B cell (primary cell): ENCODE measurements around the gene EIF3I.

Experiments used
- EZH2 ChIP-seq: IDR thresholded peaks from 2 replicates; pipeline ENCODE4 v1.6.1; 2012; ENCODE audit warnings: borderline replicate concordance, low read depth, mild to moderate bottlenecking, moderate library complexity, low read length; ENCODE audit not compliant: insufficient read depth, poor library complexity, severe bottlenecking
- TF ChIP-seq, protein P1 (sequence below): fragments of 200-600 bp; IDR thresholded peaks from one replicate; pipeline ENCODE4 v1.8.0; 2022; ENCODE audit warnings: antibody characterized with exemption, mild to moderate bottlenecking

DNA sequence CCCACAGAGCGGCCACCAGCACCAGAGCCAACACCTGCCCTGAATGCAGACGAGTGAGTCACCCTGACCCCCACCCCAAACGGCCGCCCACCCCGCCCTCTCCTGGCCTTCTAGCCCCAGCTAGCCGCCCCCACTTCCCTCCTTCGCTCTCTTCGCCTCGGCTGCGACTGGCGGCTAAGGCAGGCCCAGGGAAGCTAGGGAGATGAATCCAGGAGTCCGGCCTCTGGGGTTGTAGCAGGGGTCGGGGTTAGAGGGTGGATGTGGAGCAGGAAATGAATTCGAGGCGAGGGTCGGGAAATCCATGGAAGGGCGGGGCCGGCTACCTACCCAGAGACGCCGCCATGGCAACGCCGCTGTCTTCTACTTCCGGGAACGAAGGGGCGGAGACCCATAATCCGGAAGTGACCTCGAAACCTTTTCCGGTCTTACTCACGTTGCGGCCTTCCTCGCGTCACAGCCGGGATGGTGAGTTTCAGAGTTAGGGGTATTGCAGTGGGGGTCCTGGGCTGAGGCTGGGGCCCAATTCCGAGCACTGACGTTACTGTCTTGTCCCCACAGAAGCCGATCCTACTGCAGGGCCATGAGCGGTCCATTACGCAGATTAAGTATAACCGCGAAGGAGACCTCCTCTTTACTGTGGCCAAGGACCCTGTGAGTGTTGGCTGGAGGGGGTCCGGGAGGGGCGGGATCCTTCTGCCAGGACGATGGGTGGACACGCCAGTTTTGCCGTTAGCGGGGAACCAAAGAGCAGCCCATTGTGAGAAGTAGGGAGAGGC is at the start of gene EIF3I, which contains the start of gene TMEM234:
- TF ChIP-seq, protein P1, sequence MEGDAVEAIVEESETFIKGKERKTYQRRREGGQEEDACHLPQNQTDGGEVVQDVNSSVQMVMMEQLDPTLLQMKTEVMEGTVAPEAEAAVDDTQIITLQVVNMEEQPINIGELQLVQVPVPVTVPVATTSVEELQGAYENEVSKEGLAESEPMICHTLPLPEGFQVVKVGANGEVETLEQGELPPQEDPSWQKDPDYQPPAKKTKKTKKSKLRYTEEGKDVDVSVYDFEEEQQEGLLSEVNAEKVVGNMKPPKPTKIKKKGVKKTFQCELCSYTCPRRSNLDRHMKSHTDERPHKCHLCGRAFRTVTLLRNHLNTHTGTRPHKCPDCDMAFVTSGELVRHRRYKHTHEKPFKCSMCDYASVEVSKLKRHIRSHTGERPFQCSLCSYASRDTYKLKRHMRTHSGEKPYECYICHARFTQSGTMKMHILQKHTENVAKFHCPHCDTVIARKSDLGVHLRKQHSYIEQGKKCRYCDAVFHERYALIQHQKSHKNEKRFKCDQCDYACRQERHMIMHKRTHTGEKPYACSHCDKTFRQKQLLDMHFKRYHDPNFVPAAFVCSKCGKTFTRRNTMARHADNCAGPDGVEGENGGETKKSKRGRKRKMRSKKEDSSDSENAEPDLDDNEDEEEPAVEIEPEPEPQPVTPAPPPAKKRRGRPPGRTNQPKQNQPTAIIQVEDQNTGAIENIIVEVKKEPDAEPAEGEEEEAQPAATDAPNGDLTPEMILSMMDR: no peak
- TF ChIP-seq EZH2: no peak
